ENCODE results near the gene KLHL40.

DNA sequence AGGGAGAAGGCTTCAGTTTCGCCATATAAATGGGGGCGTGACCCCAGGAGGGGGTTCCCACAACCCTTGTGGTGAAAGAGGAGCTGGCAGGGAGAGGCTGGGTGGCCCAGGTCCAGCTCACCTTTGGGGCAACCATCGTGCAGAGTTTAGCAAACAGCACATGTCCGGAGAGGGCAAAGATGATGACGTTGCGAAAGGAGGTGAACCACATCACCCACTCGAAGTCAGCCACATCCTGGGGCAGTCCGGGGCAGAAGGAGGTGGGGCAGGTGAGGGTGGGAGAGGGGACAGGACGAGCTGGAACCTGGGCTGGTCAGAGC is 13.5 kb downstream of the KLHL40 start:
- TF ChIP-seq, protein P1, sequence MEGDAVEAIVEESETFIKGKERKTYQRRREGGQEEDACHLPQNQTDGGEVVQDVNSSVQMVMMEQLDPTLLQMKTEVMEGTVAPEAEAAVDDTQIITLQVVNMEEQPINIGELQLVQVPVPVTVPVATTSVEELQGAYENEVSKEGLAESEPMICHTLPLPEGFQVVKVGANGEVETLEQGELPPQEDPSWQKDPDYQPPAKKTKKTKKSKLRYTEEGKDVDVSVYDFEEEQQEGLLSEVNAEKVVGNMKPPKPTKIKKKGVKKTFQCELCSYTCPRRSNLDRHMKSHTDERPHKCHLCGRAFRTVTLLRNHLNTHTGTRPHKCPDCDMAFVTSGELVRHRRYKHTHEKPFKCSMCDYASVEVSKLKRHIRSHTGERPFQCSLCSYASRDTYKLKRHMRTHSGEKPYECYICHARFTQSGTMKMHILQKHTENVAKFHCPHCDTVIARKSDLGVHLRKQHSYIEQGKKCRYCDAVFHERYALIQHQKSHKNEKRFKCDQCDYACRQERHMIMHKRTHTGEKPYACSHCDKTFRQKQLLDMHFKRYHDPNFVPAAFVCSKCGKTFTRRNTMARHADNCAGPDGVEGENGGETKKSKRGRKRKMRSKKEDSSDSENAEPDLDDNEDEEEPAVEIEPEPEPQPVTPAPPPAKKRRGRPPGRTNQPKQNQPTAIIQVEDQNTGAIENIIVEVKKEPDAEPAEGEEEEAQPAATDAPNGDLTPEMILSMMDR (IDR thresholded peaks at IDR 0.05), result no peak
- TF ChIP-seq POLR2A (IDR thresholded peaks at IDR 0.05), result no peak
